ENCODE measurements around the gene CHD9NB.

The CHD9NB gene

GRCh38 chr16:53052519-53053501 is at the start of gene CHD9NB:
CHD9NB (minus strand) TSS chr16:53052897; CDS start chr16:53044158, 8,739 bp downstream.
- no peak for DNase-seq (ENCODE audit: low read depth in 2 of 2, low spot score in 1 of 2)

GRCh38 chr16:53100889-53101288 is 48.2 kb upstream of the CHD9NB start:
- DNase-seq (ENCODE audit: low read depth in 2 of 2, low spot score in 1 of 2): no peak

GRCh38 chr16:53100131-53100748 is 47.5 kb upstream of the CHD9NB start:
- DNase-seq (ENCODE audit: low read depth in 2 of 2, low spot score in 1 of 2): no peak

DNA sequence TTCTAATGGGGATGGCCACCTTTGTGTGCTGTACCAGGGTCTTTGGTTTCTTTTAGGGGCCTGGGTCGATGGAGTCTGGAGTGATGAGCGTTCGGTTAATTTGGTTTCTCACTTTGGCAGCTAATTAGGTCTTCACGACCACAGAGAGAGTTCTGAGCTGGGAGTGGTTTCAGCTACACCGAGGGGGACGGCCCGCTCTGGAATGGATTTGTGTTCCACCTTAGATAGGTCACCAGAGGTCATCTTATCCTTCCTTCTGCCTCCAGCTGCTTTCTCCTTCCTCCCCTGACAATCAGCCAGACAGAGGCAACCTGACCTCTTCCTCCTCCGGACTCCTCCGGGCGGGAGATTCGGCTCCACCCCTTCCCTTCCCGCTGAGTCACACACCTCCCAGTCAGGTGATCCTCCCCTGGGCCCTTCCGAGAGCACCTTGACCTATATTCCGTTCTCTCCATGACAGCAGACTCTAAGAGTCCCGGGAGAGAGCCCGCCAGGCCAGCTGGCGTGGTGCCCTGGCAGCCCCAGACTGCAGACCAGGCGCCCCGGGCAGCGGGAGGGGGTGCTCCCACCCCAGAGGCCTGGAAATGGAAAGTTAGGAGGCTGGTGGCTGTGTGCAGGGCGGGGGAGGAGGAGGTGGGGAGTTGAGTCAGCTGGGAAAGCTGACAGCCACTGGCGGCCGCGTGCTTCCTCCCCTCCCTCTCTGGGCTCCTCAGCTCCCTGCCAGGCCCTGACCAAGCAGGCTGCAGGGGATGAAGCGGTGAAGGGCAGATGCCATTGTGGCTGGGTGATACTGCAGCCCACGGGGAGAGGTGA is 46.8 kb upstream of the CHD9NB start:
- peak; percentile 20 to 38 for DNase-seq (ENCODE audit: low read depth in 2 of 2, low spot score in 1 of 2)

GRCh38 chr16:53098526-53099317 is 46.0 kb upstream of the CHD9NB start:
- DNase-seq (ENCODE audit: low read depth in 2 of 2, low spot score in 1 of 2): peak; percentile 10 to 36

DNA sequence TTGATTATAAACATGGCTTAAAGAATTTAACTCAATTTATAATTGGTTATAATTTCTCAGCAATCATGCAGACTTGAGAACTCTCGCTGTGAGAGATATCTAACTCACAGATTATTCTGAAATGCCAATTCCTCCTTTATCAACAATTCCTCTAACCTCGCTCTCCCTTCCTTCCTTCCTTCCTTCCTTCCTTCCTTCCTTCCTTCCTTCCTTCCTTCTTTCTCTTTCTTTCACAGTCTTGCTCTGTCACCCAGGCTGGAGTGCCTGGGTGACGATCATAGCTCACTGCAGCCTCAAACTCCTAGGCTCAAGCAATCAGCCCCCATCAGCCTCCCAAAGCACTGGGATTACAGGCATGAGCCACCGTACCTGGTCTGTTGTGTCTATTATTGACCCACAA is 44.5 kb upstream of the CHD9NB start:
- no peak for DNase-seq (ENCODE audit: low read depth in 2 of 2, low spot score in 1 of 2)

DNA sequence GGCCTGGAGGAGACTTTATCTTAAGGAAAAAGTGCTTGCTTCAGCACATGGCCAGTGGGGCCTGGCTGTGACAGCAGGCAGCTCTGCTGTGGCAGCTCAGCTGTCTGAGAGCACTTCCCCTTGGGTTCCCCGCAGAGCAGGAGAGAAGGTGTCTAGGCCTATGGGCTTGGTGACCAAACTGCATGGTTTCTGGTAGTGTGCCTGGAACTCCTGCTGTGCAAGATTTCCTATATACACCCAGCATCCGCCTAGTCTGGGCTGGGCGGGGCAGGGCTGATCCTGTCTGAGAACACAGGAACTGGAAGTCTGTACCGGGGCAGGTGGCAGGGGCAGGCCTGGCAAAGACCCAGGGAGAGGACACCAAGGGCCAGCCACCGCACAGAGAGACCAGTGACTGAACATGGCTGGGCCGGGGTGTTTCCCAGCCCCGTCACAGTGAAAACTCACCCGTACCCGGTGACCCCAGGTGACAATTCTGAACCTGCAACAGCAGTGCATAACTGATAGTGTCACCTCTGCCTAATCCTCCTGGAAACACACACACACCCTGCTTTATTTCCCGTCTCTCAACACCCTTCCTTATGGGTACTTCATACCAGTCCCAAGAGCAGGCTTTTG is 41.4 kb upstream of the CHD9NB start:
- DNase-seq (ENCODE audit: low read depth in 2 of 2, low spot score in 1 of 2): no peak

- no peak for DNase-seq (ENCODE audit: low read depth in 2 of 2, low spot score in 1 of 2)
Observed at GRCh38 chr16:53093162-53093744, 40.6 kb upstream of the CHD9NB start.

- no peak for DNase-seq (ENCODE audit: low read depth in 2 of 2, low spot score in 1 of 2)
Observed at GRCh38 chr16:53092284-53092683, 39.6 kb upstream of the CHD9NB start.

- DNase-seq (ENCODE audit: low read depth in 2 of 2, low spot score in 1 of 2): no peak
Observed at GRCh38 chr16:53091466-53092211, 38.9 kb upstream of the CHD9NB start.

DNA sequence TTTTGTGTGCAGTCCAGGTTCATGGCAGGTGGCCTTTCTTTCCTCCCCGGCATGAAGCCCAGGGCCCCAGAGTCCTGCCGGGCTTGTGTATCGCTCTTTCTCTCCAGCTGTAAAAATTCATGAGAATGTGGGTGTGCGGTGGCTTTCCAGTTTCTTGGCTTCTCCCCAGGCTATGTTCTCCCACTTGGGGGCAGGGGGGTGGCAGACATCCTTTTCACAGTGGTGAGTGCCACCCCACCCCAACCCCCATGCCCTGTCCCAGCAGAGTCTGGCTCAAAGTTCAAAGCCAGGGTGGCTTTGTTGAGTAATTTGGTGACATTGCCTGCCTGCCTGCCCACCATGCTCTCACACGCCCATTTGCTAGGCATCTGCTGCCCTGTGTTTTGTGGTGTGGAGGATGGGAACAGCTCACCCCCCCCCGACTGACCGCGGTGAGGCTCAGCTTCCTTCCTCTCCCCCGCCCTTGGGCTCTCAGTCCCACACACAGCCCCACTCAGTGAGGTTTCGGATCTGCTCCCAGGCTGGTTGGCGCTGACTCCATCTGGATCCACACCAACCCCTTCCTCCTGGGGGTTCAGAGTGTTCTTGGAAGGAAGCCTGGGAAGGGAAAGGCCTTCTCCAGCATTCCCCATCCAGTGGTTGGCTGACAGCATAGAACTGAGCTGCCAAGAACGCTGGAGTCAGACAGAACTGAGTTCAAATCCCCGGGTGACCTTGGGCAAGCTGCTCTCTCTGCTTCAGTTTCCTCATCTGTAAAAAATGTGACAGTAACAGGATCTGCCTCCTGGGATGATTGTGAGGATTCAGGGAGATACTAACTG is 38.1 kb upstream of the CHD9NB start:
- DNase-seq (ENCODE audit: low read depth in 2 of 2, low spot score in 1 of 2): no peak

DNA sequence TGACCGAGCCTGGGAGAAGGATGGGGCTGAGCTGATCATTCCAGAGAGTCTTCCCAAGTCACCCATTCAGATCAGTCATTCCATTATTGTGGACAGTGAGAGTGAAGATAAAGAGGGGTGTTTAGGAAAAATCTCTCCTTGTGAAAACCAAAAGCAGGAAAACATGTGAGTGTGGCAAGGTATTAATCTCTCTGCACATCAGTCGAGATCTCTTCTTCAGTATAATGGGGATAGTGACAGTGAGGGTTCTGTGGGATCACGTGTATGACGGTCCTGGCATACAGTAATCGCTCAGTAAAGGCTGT is 37.5 kb upstream of the CHD9NB start:
- DNase-seq (ENCODE audit: low read depth in 2 of 2, low spot score in 1 of 2): no peak

DNA sequence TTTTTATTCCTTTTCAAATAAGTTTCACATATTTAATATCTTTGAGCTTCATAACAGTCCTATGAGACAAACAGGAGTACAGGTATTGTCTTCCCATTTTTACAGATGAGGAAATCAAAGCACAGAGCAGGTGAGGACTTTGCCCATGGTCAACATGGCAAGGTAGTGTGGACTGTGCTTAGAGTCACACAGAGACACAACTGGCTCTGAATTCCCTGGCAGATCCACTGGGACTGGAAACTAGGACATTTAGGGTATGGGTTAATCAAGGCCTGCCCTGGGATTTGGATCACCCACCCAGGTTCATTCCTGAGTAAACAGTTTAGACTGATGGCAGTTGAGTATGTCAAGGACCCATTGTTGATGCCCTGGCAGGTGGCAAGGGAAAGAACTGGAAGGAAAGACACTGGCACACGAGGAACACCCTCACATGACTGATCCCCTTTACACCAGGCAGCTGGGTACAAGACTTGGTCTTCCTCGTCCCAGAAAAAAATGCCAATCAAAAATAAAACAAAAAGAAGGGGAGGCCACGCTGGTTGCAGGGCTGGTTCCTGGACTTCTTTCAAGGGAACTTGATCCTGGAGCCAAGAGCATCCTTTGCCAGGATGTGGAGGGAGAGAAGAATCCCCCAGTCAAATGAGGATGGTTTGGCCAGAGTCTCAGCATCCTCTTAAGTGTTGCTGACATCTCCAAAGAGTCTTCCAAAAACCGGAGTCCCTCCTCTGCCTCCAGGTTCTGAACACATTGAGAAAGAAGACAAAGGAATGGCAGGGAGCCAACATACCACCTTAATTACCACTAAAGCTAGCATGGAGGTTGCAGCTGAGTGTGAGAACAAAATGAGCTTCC is 37.0 kb upstream of the CHD9NB start:
- DNase-seq (ENCODE audit: low read depth in 2 of 2, low spot score in 1 of 2): no peak

- no peak for DNase-seq (ENCODE audit: low read depth in 2 of 2, low spot score in 1 of 2)
Observed at GRCh38 chr16:53087101-53087500, 34.4 kb upstream of the CHD9NB start.

DNA sequence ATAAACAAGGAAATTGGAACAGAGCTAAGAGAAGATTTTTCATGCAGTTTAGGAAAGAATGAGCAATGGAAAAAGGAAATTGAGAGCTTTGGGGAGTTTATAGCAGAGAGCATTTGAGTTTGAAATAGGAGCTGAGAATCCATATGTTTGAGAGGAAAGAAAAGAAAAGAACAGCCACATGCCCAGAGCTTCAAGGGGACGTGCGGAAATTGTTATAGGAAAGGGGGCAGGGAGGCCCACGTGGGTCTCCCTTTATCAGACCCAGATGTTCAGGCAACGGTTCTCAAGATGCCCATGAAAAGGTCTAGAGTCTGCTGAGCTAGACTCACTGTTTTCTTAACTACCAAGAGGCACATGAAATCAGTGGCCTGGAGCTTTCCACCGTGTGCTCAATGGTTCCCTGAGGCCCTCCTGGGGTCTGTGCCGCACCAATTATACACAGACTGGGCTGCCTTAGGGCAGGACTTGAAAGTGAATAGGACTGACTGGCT is 33.3 kb upstream of the CHD9NB start:
- no peak for DNase-seq (ENCODE audit: low read depth in 2 of 2, low spot score in 1 of 2)

DNA sequence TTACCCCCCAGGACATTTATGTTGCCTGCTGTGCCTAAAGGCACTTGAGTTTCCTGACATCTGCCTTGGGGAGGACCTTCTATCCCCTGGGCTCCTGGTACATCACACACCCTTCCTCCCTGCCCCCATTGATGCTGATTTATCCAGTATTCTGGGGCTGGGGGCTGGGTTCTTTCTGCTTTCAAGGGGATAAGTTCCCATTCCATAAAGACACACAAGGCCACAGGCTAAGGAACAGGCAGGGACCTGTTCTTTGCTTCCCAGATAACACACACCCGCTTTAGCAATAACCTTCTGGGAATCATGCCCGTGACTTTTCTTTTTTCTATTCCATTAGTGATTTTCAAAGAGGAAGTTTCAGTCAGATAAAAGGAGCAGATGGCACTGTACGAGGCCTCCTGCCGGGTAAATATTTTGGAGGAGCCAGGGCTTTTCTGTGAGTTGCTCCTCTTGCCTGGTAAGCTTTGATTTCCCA is 32.7 kb upstream of the CHD9NB start:
- DNase-seq (ENCODE audit: low read depth in 2 of 2, low spot score in 1 of 2): no peak

DNA sequence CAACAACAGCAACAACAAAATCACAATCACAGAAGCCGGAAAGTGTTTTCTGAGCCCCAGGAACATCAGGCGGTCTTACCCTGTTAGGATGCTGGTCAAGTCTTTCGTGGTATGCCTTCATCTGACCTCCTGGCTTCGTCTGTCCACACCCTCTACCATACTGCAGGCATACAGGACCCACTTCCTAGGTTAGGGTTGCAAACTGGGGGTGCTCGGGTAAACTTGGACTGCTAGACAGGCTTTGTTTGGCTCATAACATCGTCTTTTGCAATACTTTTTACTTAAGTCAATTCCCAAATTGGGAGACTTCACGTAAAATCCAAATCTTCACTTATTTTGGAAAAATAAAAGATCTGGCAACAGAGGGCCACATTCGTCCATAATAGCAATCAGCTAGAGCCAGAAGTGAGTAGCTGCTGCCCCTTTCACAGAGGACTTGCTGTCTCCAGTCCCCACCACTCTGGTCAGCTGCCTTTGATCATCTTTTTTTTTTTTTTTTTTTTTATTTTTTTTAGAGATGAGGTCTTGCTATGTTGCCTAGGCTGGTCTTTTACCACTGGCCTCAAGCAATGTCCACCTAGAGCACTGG is 32.1 kb upstream of the CHD9NB start:
- no peak for DNase-seq (ENCODE audit: low read depth in 2 of 2, low spot score in 1 of 2)

Data from stimulated activated CD8-positive, alpha-beta memory T cell treated with anti-CD3 and anti-CD28 coated beads, Interleukin-4, amount 100 ng/mL, for 4 hours (primary cell).